ENCODE data around the gene FADS2. TPM values are rescaled to one million over a fixed set of nuclear protein-coding genes. Genes with fewer than 3 reads are reported as not detected.

FADS2 gene
- polyA plus RNA-seq, 1 donor (not counting 4 experiments of a cell fraction or from before 2014, with no cell fraction given): 196 TPM

DNA sequence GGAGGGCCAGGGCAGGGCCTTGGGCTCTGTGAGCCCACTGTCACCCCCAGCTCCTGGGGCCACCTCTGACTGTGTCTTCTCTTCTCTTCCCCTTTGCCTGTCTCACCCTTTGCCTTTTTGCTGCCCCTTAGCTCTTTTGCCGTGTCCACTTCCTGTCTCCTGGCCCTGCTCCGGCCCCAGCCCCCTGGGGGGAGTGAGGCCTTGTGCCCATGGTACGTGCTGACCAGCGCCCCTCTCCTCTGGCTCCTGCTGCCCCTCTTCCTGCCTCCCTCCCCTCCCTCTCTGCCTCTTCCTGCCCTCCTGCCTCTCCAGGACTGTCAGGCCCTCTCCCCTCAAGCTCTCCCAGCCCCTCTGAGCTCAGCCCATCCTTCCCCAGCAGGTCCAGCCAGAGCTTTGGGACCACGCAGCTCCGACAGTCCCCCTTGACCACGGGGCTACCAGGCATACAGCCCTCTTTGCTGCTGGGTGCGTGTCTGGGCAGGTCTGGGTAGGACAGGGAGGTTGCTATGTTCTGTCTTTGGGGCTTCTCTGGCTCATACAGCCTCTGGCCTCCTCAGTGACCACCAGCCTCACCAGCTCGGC is 47.4 kb upstream of the FADS2 start:
- peaks cover 0 to 8% of the 10 kb centered on the region in 2 experiments for H3K36me3 ChIP-seq (ENCODE audit: control insufficient read depth in 2 of 2, extremely low read depth in 1 of 2, insufficient read depth in 2 of 2, low read length in 2 of 2)
- H3K9me1 ChIP-seq (ENCODE audit: control insufficient read depth, extremely low read depth, insufficient read depth, low read length): no peaks in the 10 kb centered on the region
- no peak overlapping the region for H3K27ac ChIP-seq (ENCODE audit: control insufficient read depth, insufficient read depth, low read length)
- peaks cover 11% of the 10 kb centered on the region for H3K27me3 ChIP-seq (ENCODE audit: control insufficient read depth, extremely low read depth, insufficient read depth, low read length)
- FAIRE-seq (no peak), DNase-seq (ENCODE audit: low read depth, low spot score) (no peak)
- H2AFZ ChIP-seq (ENCODE audit: control insufficient read depth, low read length): no peak overlapping the region
- H3K9ac ChIP-seq (ENCODE audit: control insufficient read depth, extremely low read depth, insufficient read depth, low read length): no peak overlapping the region
- no peak for TF ChIP-seq EZH2 (IDR thresholded peaks at IDR 0.05; ENCODE audit: low read length)
- TF ChIP-seq, protein P1, sequence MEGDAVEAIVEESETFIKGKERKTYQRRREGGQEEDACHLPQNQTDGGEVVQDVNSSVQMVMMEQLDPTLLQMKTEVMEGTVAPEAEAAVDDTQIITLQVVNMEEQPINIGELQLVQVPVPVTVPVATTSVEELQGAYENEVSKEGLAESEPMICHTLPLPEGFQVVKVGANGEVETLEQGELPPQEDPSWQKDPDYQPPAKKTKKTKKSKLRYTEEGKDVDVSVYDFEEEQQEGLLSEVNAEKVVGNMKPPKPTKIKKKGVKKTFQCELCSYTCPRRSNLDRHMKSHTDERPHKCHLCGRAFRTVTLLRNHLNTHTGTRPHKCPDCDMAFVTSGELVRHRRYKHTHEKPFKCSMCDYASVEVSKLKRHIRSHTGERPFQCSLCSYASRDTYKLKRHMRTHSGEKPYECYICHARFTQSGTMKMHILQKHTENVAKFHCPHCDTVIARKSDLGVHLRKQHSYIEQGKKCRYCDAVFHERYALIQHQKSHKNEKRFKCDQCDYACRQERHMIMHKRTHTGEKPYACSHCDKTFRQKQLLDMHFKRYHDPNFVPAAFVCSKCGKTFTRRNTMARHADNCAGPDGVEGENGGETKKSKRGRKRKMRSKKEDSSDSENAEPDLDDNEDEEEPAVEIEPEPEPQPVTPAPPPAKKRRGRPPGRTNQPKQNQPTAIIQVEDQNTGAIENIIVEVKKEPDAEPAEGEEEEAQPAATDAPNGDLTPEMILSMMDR (optimal IDR thresholded peaks at IDR 0.05 in 1 of 3, IDR thresholded peaks at IDR 0.05 in 1 of 3, conservative IDR thresholded peaks at IDR 0.05 in 1 of 3; ENCODE audit: extremely low read depth in 1 of 3, insufficient read depth in 2 of 3, low read length in 3 of 3): no peak
- no peaks in the 10 kb centered on the region for H3K79me2 ChIP-seq (ENCODE audit: control insufficient read depth, insufficient read depth, low read length)
- H3K4me1 ChIP-seq (ENCODE audit: control insufficient read depth, extremely low read depth, insufficient read depth, low read length): peaks cover 11% of the 10 kb centered on the region
- no peak overlapping the region for H3K4me3 ChIP-seq (ENCODE audit: control insufficient read depth in 2 of 3, extremely low read depth in 1 of 3, insufficient read depth in 2 of 3, low read depth in 1 of 3, low read length in 3 of 3)
- no peaks in the 10 kb centered on the region for H3K9me3 ChIP-seq (ENCODE audit: control insufficient read depth, low read depth, low read length)
- peak overlapping the region; percentile 8 for H3K4me2 ChIP-seq (ENCODE audit: control insufficient read depth, extremely low read depth, insufficient read depth, low read depth, low read length)
- no peaks in the 10 kb centered on the region for H4K20me1 ChIP-seq (ENCODE audit: control insufficient read depth, extremely low read depth, insufficient read depth, low read length)
- dilution Hi-C loops (cut with MboI; ENCODE audit: extremely low pct_ligation_motif_present, low sequenced_read_pairs): no loop called here

DNA sequence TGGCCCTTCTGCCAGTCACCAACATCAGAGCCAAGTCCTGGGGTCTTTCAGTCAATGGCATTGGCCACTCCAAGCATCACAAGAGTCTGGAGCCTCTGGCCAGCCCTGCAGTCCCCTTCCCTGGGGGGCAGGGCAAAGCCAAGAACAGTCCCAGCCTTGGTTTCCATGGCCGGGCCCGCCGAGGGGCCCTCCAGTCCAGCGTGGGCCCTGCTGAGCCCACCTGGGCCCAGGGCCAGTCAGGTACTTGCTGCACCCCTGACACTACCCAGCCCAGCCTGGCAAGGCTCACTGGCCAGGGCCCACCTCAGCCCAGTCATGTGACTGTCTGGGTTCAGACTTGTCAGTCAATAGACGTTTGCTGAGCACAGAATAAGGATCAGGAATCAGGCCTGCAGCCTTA is 46.5 kb upstream of the FADS2 start:
- no peak overlapping the region for H3K4me3 ChIP-seq (ENCODE audit: control insufficient read depth in 2 of 3, extremely low read depth in 1 of 3, insufficient read depth in 2 of 3, low read depth in 1 of 3, low read length in 3 of 3)

More for the DNA sequence above, 46.5 kb upstream of the FADS2 start:
- Histone ChIP-seq H3K4me2 (ENCODE audit: control insufficient read depth, extremely low read depth, insufficient read depth, low read depth, low read length) (no peak overlapping the region), H3K36me3 (ENCODE audit: control insufficient read depth in 2 of 2, extremely low read depth in 1 of 2, insufficient read depth in 2 of 2, low read length in 2 of 2) (peaks cover 2 to 16% of the 10 kb centered on the region in 2 experiments), H3K27ac (ENCODE audit: control insufficient read depth, insufficient read depth, low read length) (no peak overlapping the region), H4K20me1 (ENCODE audit: control insufficient read depth, extremely low read depth, insufficient read depth, low read length) (no peaks in the 10 kb centered on the region), H3K9me1 (ENCODE audit: control insufficient read depth, extremely low read depth, insufficient read depth, low read length) (no peaks in the 10 kb centered on the region), H3K27me3 (ENCODE audit: control insufficient read depth, extremely low read depth, insufficient read depth, low read length) (peaks cover 11% of the 10 kb centered on the region), H3K9ac (ENCODE audit: control insufficient read depth, extremely low read depth, insufficient read depth, low read length) (no peak overlapping the region), H3K4me1 (ENCODE audit: control insufficient read depth, extremely low read depth, insufficient read depth, low read length) (peaks cover 11% of the 10 kb centered on the region), H3K79me2 (ENCODE audit: control insufficient read depth, insufficient read depth, low read length) (no peaks in the 10 kb centered on the region), H2AFZ (ENCODE audit: control insufficient read depth, low read length) (no peak overlapping the region), H3K9me3 (ENCODE audit: control insufficient read depth, low read depth, low read length) (no peaks in the 10 kb centered on the region)
- no peak for FAIRE-seq
- TF ChIP-seq EZH2 (IDR thresholded peaks at IDR 0.05; ENCODE audit: low read length): no peak
- TF ChIP-seq, protein P1 (optimal IDR thresholded peaks at IDR 0.05 in 1 of 3, IDR thresholded peaks at IDR 0.05 in 1 of 3, conservative IDR thresholded peaks at IDR 0.05 in 1 of 3; ENCODE audit: extremely low read depth in 1 of 3, insufficient read depth in 2 of 3, low read length in 3 of 3): no peak
- dilution Hi-C loops (cut with MboI; ENCODE audit: extremely low pct_ligation_motif_present, low sequenced_read_pairs): no loop called here
- DNase-seq (ENCODE audit: low read depth, low spot score): no peak
